ENCODE data around the gene ANKS4B. TPM values are rescaled to one million over a fixed set of nuclear protein-coding genes. Genes with fewer than 3 reads are reported as not detected.

ANKS4B gene
- total RNA-seq, 1 experiment from 2014 or later, result 0.09 TPM

- Histone ChIP-seq H2BK15ac (ENCODE audit: low read depth, low read length) (no peak overlapping the region), H2BK5ac (ENCODE audit: insufficient read length, low read length) (no peak overlapping the region), H3K23me2 (ENCODE audit: insufficient read length, low read depth, low read length, poor library complexity, severe bottlenecking) (peaks cover 5% of the 10 kb centered on the region), H3K79me2 (ENCODE audit: insufficient read depth, low read length) (no peaks in the 10 kb centered on the region), H2AFZ (ENCODE audit: low read length) (no peak overlapping the region), H4K91ac (ENCODE audit: insufficient read length, low read depth, low read length) (no peak overlapping the region), H3K9ac (ENCODE audit: extremely low read depth, insufficient read length, low read length) (no peak overlapping the region), H3K4me1 (ENCODE audit: insufficient read depth, low read length) (peaks cover 6% of the 10 kb centered on the region), H3K18ac (ENCODE audit: insufficient read length, low read depth, low read length) (no peak overlapping the region), H2BK20ac (ENCODE audit: low read depth, low read length, poor library complexity, severe bottlenecking) (no peak overlapping the region), H3K4me2 (ENCODE audit: insufficient read depth, insufficient read length, low read length) (no peak overlapping the region), H3K79me1 (ENCODE audit: insufficient read depth, low read depth, low read length, poor library complexity, severe bottlenecking) (no peaks in the 10 kb centered on the region), H3K27ac (ENCODE audit: insufficient read length, low read depth, low read length) (no peak overlapping the region), H3K4ac (ENCODE audit: low read depth, low read length) (no peak overlapping the region), H3K23ac (ENCODE audit: insufficient read length, low read depth, low read length) (no peak overlapping the region), H3K9me3 (ENCODE audit: control insufficient read depth, low read depth, low read length) (no peaks in the 10 kb centered on the region), H4K8ac (replicated peaks; ENCODE audit: insufficient read length, low read depth, low read length) (no peak overlapping the region), H3K27me3 (ENCODE audit: insufficient read depth, low read length) (no peaks in the 10 kb centered on the region), H4K5ac (ENCODE audit: insufficient read length, low read depth, low read length) (no peak overlapping the region), H2BK120ac (ENCODE audit: low read depth, low read length, poor library complexity, severe bottlenecking) (no peak overlapping the region), H3K14ac (ENCODE audit: insufficient read depth, low read length) (no peak overlapping the region), H2AK5ac (ENCODE audit: insufficient read length, low read length) (no peak overlapping the region), H3T11ph (ENCODE audit: low read length) (no peak overlapping the region), H3K56ac (ENCODE audit: insufficient read length, low read depth, low read length) (no peak overlapping the region), H2BK12ac (ENCODE audit: insufficient read length, low read depth, low read length) (no peak overlapping the region), H4K20me1 (ENCODE audit: control insufficient read depth, insufficient read depth, insufficient read length) (no peaks in the 10 kb centered on the region)
- peaks cover 30 to 37% of the 10 kb centered on the region in 2 experiments for H3K4me1 Mint-ChIP-seq
- H3K4me3 Mint-ChIP-seq, result no peak overlapping the region
- peaks cover 49% of the 10 kb centered on the region for H3K27me3 Mint-ChIP-seq (ENCODE audit: low read depth)
- no CpG with 5 or more reads among the region's 9 CpGs for WGBS (ENCODE audit: extremely low coverage, insufficient read length, low lambda C conversion rate)
- no peaks in the 10 kb centered on the region for H3K9me3 Mint-ChIP-seq
- no peak overlapping the region for H3K27ac Mint-ChIP-seq
- no peak for DNase-seq
- 0 out of 7 replicates have a peak, but pooled peaks cover 0 to 6% (median 0%) of the 10 kb centered on the region in 3 experiments for H3K36me3 Mint-ChIP-seq (ENCODE audit: insufficient read depth in 1 of 3, low read depth in 3 of 3)
- TF ChIP-seq CTCF (conservative IDR thresholded peaks at IDR 0.05), result no peak
Observed at GRCh38 chr16:21276090-21276489, 42.6 kb downstream of the ANKS4B start.
